ENCODE results near the gene CASP14. TPM values are rescaled to one million over a fixed set of nuclear protein-coding genes. Genes with fewer than 3 reads are reported as not detected.

The CASP14 gene
- total and polyA plus RNA-seq, 2 of the 8 experiments (the other 6 are each of a cell fraction or from before 2014, with no cell fraction given), result not detected

DNA sequence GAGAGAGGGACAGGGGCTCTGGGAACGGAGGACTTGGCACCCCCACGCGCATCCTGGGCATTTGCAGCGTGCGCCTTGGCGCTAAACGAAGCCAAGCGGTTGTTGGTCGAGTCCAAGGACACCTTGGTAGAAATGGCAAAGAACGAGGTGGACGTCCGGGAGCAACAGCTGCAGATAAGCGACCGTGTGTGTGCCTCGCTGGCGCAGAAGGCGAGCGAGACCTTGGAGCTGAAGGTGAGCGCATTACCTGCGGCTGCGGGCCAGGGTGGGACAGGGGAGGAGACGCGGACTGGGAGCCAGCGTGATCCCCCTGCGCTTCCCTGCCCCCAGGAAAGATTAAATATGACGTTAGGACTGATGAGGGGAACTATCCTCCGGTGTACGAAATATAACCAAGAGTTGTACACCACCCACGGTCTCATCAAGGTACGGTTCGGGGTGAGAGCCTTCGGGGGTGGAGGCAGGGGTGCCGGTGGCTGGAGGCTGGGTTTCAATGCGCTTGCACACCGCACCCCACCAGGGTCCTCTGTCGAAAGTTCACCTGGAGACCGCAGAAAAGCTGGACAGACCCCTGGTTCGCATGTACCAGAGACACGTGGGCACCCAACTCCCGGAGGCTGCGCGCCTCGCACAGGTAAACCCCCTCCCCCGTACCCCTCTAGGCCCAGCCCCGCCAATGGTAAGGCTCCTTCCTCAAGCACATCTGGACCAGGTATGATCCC, 27.8 kb upstream of the CASP14 start (continued):
- TF ChIP-seq, protein P1, sequence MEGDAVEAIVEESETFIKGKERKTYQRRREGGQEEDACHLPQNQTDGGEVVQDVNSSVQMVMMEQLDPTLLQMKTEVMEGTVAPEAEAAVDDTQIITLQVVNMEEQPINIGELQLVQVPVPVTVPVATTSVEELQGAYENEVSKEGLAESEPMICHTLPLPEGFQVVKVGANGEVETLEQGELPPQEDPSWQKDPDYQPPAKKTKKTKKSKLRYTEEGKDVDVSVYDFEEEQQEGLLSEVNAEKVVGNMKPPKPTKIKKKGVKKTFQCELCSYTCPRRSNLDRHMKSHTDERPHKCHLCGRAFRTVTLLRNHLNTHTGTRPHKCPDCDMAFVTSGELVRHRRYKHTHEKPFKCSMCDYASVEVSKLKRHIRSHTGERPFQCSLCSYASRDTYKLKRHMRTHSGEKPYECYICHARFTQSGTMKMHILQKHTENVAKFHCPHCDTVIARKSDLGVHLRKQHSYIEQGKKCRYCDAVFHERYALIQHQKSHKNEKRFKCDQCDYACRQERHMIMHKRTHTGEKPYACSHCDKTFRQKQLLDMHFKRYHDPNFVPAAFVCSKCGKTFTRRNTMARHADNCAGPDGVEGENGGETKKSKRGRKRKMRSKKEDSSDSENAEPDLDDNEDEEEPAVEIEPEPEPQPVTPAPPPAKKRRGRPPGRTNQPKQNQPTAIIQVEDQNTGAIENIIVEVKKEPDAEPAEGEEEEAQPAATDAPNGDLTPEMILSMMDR (IDR thresholded peaks at IDR 0.05; ENCODE audit: control extremely low read depth in 1 of 3, insufficient read depth in 1 of 3, low read depth in 1 of 3, low read length in 3 of 3), result no peak
- TF ChIP-seq SP4 (IDR thresholded peaks at IDR 0.05; ENCODE audit: low read length) (no peak), EP300 (IDR thresholded peaks at IDR 0.05; ENCODE audit: borderline replicate concordance in 1 of 2, low read depth in 2 of 2, low read length in 2 of 2) (no peak), CEBPB (IDR thresholded peaks at IDR 0.05; ENCODE audit: low read depth, low read length) (no peak), NRF1 (IDR thresholded peaks at IDR 0.05; ENCODE audit: low read depth, low read length) (no peak), USF2 (IDR thresholded peaks at IDR 0.05; ENCODE audit: low read length) (no peak), CHD2 (IDR thresholded peaks at IDR 0.05; ENCODE audit: low read length) (no peak)
- TF ChIP-seq, protein P2, sequence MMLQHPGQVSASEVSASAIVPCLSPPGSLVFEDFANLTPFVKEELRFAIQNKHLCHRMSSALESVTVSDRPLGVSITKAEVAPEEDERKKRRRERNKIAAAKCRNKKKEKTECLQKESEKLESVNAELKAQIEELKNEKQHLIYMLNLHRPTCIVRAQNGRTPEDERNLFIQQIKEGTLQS (IDR thresholded peaks at IDR 0.05; ENCODE audit: insufficient read depth, low read depth, low read length), result no peak
